ENCODE results near the gene SPATA33.
A peak's percentile ranks its signal among the peaks of the same experiment; 100 is the strongest.
"Not testable (repeated sequence)": the region's sequence is repeated elsewhere in the genome, so short reads cannot be mapped to it uniquely, and the experiment has no call there.

The SPATA33 gene

DNA sequence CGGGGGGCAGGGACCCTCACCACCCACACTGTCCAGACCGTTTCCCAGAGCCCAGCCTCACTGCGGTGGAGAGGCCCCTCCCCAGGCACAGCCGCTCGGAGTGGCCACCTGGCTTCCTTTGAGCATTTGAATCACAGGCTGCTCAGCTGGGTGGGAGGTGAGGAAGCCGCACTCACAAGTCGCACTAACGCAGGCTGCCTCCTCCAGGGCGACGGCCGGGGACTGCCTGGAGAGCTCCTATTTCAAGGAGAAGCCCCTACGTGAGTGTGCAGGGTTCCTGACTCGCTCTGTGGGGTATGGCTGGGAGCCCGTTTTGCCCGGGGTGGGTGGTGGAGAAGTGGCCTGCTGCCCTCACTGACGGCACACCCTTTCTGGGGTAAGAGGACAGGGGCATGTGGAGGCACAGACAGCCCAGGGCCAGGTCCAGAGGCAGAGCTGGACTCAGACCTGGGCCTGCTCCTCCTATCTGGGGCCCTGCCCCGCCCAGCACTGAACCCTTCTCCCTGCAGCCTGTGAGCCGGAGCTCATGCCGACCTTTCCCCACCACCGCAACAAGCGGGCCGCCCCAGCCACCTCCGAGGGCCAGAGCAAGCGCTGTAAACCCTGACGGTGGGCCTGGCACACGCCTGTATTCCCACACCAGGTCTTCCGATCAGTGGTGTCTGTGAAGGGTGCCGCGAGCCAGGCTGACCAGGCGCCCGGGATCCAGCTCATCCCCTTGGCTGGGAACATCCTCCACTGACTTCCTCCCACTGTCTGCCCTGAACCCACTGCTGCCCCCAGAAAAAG, 37.6 kb downstream of the SPATA33 start:
- H3K36me3 ChIP-seq, result peaks cover 42% of the 10 kb centered on the region
- no peak for DNase-seq
- H3K9me3 ChIP-seq, result no peaks in the 10 kb centered on the region
- H3K27me3 ChIP-seq, result no peaks in the 10 kb centered on the region
- H3K4me1 ChIP-seq, result peaks cover 20% of the 10 kb centered on the region
- no peak for TF ChIP-seq CTCF (IDR thresholded peaks at IDR 0.05; ENCODE audit: low read depth, low read length)
- H3K4me3 ChIP-seq (ENCODE audit: low read depth, low read length), result no peak overlapping the region

- DNase-seq, result no peak
- Histone ChIP-seq H3K4me3 (ENCODE audit: low read depth, low read length) (no peak overlapping the region), H3K36me3 (peaks cover 38% of the 10 kb centered on the region), H3K4me1 (peaks cover 23% of the 10 kb centered on the region), H3K9me3 (no peaks in the 10 kb centered on the region), H3K27me3 (no peaks in the 10 kb centered on the region)
- no peak for TF ChIP-seq CTCF (IDR thresholded peaks at IDR 0.05; ENCODE audit: low read depth, low read length)
Observed at GRCh38 chr16:89695875-89696669, 38.4 kb downstream of the SPATA33 start.

GRCh38 chr16:89696670-89697128, 39.1 kb downstream of the SPATA33 start:
- no peak overlapping the region for H3K4me3 ChIP-seq (ENCODE audit: low read depth, low read length)
- DNase-seq, result peak; percentile 18
- H3K36me3 ChIP-seq, result peaks cover 32% of the 10 kb centered on the region
- H3K4me1 ChIP-seq, result peaks cover 23% of the 10 kb centered on the region
- TF ChIP-seq CTCF (IDR thresholded peaks at IDR 0.05; ENCODE audit: low read depth, low read length), result no peak
- no peaks in the 10 kb centered on the region for H3K27me3 ChIP-seq
- H3K9me3 ChIP-seq, result no peaks in the 10 kb centered on the region

DNA sequence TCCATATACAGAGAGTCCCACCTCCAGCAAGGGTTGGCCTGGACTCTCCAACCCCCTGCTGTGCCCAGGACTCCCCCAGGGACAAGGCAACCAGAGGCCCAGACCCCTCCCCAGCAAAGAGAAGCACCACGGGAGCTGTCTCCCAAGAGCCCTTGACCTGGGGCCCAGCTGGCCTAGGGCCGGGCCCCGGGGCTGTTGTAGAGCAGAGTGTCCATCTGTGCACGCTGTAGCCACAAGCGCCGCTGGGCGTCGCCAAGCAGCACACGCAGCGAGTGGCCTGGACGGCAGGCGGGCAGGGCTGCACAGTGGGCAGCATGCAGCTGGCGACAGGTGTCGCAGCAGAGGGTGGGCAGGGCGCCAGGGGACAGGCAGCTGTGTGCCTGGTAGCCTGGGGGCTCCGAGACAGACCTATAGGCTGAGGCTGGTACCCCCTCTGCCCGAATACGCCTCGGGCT, 39.6 kb downstream of the SPATA33 start:
- TF ChIP-seq CTCF (IDR thresholded peaks at IDR 0.05; ENCODE audit: low read depth, low read length), result peak; percentile 26
- no peaks in the 10 kb centered on the region for H3K9me3 ChIP-seq
- peak; percentile 88 for DNase-seq
- H3K4me1 ChIP-seq, result peaks cover 23% of the 10 kb centered on the region
- peaks cover 31% of the 10 kb centered on the region for H3K36me3 ChIP-seq
- no peaks in the 10 kb centered on the region for H3K27me3 ChIP-seq
- no peak overlapping the region for H3K4me3 ChIP-seq (ENCODE audit: low read depth, low read length)

- no peak for TF ChIP-seq CTCF (IDR thresholded peaks at IDR 0.05; ENCODE audit: low read depth, low read length)
- DNase-seq, result peak; percentile 34
- Histone ChIP-seq H3K36me3 (peaks cover 31% of the 10 kb centered on the region), H3K9me3 (no peaks in the 10 kb centered on the region), H3K27me3 (no peaks in the 10 kb centered on the region), H3K4me3 (ENCODE audit: low read depth, low read length) (no peak overlapping the region), H3K4me1 (peaks cover 23% of the 10 kb centered on the region)
Observed at GRCh38 chr16:89697616-89698331, 40.1 kb downstream of the SPATA33 start.

DNA sequence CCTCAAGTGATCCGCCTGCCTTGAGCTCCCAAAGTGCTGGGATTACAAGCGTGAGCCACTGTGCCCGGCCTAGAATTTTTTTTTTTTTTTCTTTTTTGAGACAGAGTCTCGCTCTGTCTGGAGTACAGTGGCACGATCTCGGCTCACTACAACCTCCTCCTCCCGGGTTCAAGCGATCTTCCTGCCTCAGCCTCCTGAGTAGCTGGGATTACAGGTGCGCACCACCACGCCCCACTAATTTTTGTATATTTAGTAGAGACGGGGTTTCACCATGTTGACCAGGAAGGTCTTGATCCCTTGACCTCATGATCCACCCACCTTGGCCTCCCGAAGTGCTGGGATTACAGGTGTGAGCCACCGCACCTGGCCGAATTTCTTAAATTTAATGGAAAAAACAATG, 41.1 kb downstream of the SPATA33 start:
- not testable (repeated sequence) for H3K4me3 ChIP-seq (ENCODE audit: low read depth, low read length); DNase-seq; H3K9me3 ChIP-seq; H3K27me3 ChIP-seq
- Histone ChIP-seq H3K4me1 (peaks cover 23% of the 10 kb centered on the region), H3K36me3 (peaks cover 24% of the 10 kb centered on the region)

- peaks cover 23% of the 10 kb centered on the region for H3K4me1 ChIP-seq
- H3K9me3 ChIP-seq, DNase-seq, H3K27me3 ChIP-seq: not testable (repeated sequence)
- peak overlapping the region; percentile 26 for H3K4me3 ChIP-seq (ENCODE audit: low read depth, low read length)
- H3K36me3 ChIP-seq, result peaks cover 19% of the 10 kb centered on the region
Observed at GRCh38 chr16:89699629-89700099, 42.0 kb downstream of the SPATA33 start.
